ENCODE data around the gene SHROOM4. TPM values are rescaled to one million over a fixed set of nuclear protein-coding genes. Genes with fewer than 3 reads are reported as not detected.

SHROOM4 gene
- total and polyA plus RNA-seq, 3 donors from 2014 or later: 1.9 to 6.5 (median 4.6) TPM

- intact Hi-C loops (cut with DNase I; ENCODE audit: low total_unique reads): no loop called here
- no peak for DNase-seq
- Histone ChIP-seq H3K4me3 (no peak overlapping the region), H3K9me3 (no peaks in the 10 kb centered on the region), H3K27me3 (no peaks in the 10 kb centered on the region), H3K27ac (no peak overlapping the region), H3K4me1 (no peaks in the 10 kb centered on the region), H3K36me3 (ENCODE audit: low read depth, missing control alignments) (no peaks in the 10 kb centered on the region)
- WGBS, 2 donors: 48 to 79% methylated on average over 1 of the region's 1 CpG
- no peak for TF ChIP-seq POLR2A (IDR thresholded peaks at IDR 0.05)
- TF ChIP-seq CTCF (IDR thresholded peaks at IDR 0.05): no peak
Measured at GRCh38 chrX:50614460-50614859, 199.5 kb downstream of the SHROOM4 start.

GRCh38 chrX:50613846-50614245, 200.1 kb downstream of the SHROOM4 start:
- no peak overlapping the region for H3K4me3 ChIP-seq
- DNase-seq: no peak
- TF ChIP-seq CTCF (IDR thresholded peaks at IDR 0.05) (no peak), POLR2A (IDR thresholded peaks at IDR 0.05) (no peak)
- H3K4me1 ChIP-seq: no peaks in the 10 kb centered on the region
- H3K27me3 ChIP-seq: no peaks in the 10 kb centered on the region
- no peak overlapping the region for H3K27ac ChIP-seq
- no peaks in the 10 kb centered on the region for H3K9me3 ChIP-seq
- WGBS, 2 donors: 67 to 75% methylated on average over 2 of the region's 2 CpGs
- no peaks in the 10 kb centered on the region for H3K36me3 ChIP-seq (ENCODE audit: low read depth, missing control alignments)
- intact Hi-C loops (cut with DNase I; ENCODE audit: low total_unique reads): no loop called here

GRCh38 chrX:50609796-50610195, 204.2 kb downstream of the SHROOM4 start:
- intact Hi-C loops (cut with DNase I; ENCODE audit: low total_unique reads): no loop called here
- Histone ChIP-seq H3K27ac (no peak overlapping the region), H3K4me3 (no peak overlapping the region), H3K27me3 (no peaks in the 10 kb centered on the region), H3K4me1 (no peaks in the 10 kb centered on the region), H3K9me3 (no peaks in the 10 kb centered on the region), H3K36me3 (ENCODE audit: low read depth, missing control alignments) (no peaks in the 10 kb centered on the region)
- no peak for TF ChIP-seq POLR2A (IDR thresholded peaks at IDR 0.05)
- TF ChIP-seq CTCF (IDR thresholded peaks at IDR 0.05): no peak
- no peak for DNase-seq

GRCh38 chrX:50606300-50606950, 207.6 kb downstream of the SHROOM4 start:
- Histone ChIP-seq H3K36me3 (ENCODE audit: low read depth, missing control alignments) (no peaks in the 10 kb centered on the region), H3K9me3 (no peaks in the 10 kb centered on the region), H3K27me3 (no peaks in the 10 kb centered on the region), H3K4me3 (no peak overlapping the region), H3K27ac (no peak overlapping the region), H3K4me1 (no peaks in the 10 kb centered on the region)
- WGBS, 2 donors: 81 to 90% methylated on average over 3 of the region's 3 CpGs
- TF ChIP-seq CTCF (IDR thresholded peaks at IDR 0.05) (no peak), POLR2A (IDR thresholded peaks at IDR 0.05) (no peak)
- intact Hi-C loops (cut with DNase I; ENCODE audit: low total_unique reads): no loop called here
- DNase-seq: no peak

GRCh38 chrX:50596056-50596455, 217.9 kb downstream of the SHROOM4 start:
- no peak overlapping the region for H3K4me3 ChIP-seq
- DNase-seq: no peak
- TF ChIP-seq POLR2A (IDR thresholded peaks at IDR 0.05) (no peak), CTCF (IDR thresholded peaks at IDR 0.05) (no peak)
- intact Hi-C loops (cut with DNase I; ENCODE audit: low total_unique reads): no loop called here
- no peak overlapping the region for H3K27ac ChIP-seq
- H3K4me1 ChIP-seq: no peaks in the 10 kb centered on the region
- no peaks in the 10 kb centered on the region for H3K9me3 ChIP-seq
- no peaks in the 10 kb centered on the region for H3K27me3 ChIP-seq
- no peaks in the 10 kb centered on the region for H3K36me3 ChIP-seq (ENCODE audit: low read depth, missing control alignments)
